ENCODE data around the gene BMPR1B. TPM values are rescaled to one million over a fixed set of nuclear protein-coding genes. Genes with fewer than 3 reads are reported as not detected.

BMPR1B gene
- total and polyA plus RNA-seq, 2 of the 8 experiments (the other 6 are each of a cell fraction or from before 2014, with no cell fraction given) = 0.14 to 1.1 TPM

DNA sequence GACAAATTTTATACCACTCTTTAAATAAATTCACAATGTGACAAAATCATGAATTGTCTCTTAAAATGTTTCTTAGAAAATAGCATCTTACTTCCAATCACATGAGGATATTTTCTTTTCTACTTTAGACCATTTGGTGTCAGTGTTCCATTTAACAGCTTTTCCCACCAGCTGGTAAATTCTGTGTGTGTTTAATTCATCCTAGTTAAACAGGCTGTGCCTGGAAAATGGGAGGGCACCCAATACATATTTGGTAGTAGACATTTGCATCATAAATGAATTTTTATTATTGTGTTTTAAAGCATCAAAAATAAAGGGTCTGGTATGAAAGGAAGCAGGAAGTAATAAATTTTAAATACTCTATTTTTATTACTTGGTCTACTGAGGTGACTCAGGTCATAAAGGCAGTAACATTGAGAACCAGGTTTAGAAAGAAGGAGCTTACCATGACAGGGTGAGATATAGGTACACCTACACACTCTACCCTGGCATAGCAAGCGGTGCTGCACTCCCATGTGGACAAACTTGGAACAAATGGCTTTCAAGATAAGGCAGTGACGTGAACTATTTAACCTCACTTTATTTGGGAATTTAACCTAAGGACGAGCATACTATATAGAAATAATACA, 344.5 kb downstream of the BMPR1B start (continued):
- TF ChIP-seq HDAC2 (IDR thresholded peaks at IDR 0.05; ENCODE audit: borderline replicate concordance in 1 of 2, low read depth in 2 of 2, low read length in 2 of 2) = no peak
- TF ChIP-seq JUN (IDR thresholded peaks at IDR 0.05; ENCODE audit: low read depth, low read length) = no peak
- TF ChIP-seq SAP30 (IDR thresholded peaks at IDR 0.05; ENCODE audit: insufficient read depth, insufficient replicate concordance, low read length) = no peak

Data from H1 (cell line).